GM21576 (cell line): ENCODE results near the gene IWS1.
"Not testable (repeated sequence)": the region's sequence is repeated elsewhere in the genome, so short reads cannot be mapped to it uniquely, and the experiment has no call there.

Experiments
- ATAC-seq: cut with Tn5 transposase; IDR thresholded peaks from one replicate; pipeline ENCODE4 v1.9.1; 2021; ENCODE audit warnings: mild to moderate bottlenecking, moderate library complexity; ENCODE audit not compliant: unreplicated experiment

IWS1 gene

GRCh38 chr2:127530245-127531140 lies 4.2 kb upstream of the IWS1 start:
- ATAC-seq, result no peak

GRCh38 chr2:127529416-127529815 lies 3.1 kb upstream of the IWS1 start:
- ATAC-seq, result not testable (repeated sequence)

- ATAC-seq, result no peak
Observed at GRCh38 chr2:127528487-127528886, 2.2 kb upstream of the IWS1 start.

GRCh38 chr2:127527001-127527804 lies 914 bp upstream of the IWS1 start:
- ATAC-seq, result peak; percentile 15

DNA sequence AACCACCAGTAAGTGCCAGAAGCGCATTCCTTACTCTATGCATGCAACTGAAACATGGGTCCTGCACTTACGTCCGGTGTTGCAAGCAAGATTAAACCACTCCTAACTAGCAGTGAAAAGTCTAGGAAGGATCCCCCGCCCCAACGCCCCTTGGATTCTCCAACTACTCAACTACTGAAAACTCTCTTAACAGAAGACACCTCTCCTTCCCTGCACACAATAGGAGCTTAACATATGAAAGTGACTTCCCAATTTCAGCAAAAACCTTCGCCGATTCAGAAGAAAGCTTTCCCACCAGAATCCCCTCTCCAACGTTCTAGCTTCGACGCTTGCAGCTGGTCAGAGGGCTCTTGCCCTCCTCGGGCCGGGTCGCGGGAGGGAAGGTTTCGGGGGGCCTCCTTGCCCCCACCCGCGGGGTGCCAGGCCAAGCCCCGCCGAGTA lies 578 bp downstream of the IWS1 start:
- no peak for ATAC-seq

DNA sequence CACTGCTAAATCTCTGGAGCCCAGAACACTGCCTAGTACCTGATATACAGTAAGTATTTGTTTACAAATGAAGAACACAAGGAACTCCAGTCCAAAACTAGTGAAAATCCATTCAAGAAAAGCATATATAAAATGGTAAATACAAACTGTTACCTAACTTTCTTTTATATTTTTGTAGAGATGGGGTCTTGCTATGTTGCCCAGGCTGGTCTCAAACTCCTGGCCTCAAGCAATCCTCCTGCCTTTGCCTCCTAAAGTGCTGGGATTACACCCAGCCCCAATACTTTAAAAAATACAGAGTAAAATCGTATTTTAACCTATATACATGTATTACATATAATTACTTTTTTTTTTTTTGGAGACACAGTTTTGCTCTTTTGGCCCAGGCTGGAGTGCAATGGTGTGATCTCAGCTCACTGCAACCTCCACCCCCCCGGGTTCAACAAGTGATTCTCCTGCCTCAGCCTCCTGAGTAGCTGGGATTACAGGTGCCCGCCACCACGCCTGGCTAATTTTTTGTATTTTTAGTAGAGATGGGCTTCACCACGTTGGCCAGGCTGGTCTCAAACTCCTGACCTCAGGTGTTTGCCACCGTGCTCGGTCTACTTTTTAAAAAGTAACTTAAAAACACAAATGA lies 2.0 kb downstream of the IWS1 start:
- ATAC-seq, result not testable (repeated sequence)

DNA sequence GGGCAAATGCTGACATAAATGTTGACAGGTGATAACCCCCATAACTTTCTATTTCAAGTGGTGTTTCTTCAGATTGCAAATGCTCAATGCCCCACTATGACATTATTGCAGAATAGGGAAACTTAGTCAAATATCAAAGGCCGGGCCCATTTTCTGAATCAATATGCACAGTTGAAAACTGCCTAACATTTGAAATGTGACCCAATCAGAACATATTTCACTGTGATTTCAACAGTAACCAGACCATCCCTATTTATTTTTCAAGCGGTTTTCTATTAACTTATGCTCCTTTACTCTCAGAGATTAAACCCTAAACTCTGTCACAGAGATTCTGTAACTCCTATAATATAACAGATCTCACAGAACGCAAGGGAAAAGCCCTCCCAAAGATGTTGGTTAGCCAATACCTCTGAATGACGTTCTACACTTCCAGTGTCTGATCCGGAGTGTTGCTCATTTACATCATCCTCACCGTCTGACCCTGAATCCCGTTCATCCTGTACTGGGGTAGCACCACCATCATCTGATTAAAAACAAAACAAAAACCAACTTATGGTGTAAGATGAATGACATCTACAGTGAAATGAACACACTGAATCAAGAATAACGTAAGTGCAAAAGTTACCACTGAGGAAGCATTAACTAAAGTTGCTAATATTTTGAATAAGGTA lies 2.9 kb downstream of the IWS1 start:
- ATAC-seq, result no peak

DNA sequence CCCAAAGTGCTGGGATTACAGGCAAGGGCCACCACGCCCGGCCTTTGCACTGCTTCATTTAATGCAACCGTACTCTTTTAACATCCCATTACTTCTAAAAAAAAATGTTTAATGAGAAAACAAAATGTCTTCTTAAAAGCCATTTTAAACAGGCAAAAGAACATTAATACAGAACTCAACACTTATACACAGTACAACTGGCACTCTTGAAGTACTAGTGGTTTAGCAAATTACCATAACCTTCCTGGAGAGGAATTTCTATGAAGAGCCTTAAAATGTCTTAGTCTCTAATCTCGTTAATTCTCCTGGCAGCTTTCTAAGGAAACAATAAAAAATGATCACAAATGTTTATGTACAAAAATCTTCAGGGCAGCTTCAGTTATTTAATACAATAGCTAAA lies 5.9 kb downstream of the IWS1 start:
- ATAC-seq, result no peak

GRCh38 chr2:127517465-127517864 lies 8.8 kb downstream of the IWS1 start:
- no peak for ATAC-seq

DNA sequence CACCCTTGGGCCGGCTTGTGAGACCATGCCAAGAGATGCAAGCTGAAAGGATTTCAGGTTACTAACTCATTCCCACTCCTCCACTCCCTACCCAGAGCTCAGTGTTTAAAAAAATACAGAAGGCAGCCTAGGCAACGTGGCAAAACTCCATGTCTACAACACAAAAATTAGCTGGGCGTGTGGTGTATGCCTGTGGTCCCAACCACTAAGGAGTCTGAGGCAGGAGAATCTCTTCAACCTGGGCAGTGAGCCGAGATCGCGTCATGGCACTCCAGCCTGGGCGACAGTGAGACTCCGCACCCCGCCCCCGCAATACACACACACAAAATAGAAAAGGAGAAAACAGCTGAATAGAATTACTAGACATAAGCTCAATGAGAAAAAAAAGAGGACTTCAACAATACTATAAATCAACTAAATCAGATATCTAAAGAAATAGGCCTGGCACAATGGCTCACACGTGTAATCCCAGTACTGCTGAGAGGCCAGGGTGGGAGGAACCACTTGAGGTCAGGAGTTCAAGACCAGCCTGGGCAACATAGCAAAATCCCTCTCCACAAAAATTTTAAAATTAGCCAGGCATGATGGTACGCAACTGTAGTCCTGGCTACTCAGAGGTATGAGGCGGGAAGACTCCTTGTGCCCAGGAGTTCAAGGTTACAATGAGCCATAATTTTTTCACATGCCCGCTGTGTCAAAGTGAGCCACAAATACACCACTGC lies 10.1 kb downstream of the IWS1 start:
- ATAC-seq, result no peak

DNA sequence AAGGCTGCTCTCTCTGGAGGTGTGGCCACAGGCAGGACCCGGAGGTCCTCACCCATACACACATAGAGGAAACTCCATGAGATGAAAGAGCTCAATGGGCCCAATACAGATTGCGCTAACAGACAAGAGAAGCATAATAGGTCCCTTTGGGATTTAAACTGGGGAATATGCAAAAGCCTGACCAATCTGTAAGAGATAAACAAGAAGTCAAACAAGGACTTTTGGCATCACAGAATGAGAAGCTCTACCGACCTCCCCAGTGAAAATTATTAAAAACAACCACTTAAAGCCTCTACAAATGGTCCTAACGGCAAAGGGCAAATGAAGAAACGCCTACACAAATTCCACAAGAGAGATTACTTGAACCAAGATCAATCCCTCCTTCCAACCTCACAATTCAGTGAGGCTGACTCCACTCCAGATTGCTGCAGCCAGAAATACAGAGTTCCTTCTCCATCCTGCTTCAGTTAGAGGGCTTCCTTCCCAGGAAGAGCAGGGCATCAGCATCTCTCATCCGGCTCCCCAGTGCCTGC lies 10.8 kb downstream of the IWS1 start:
- no peak for ATAC-seq

DNA sequence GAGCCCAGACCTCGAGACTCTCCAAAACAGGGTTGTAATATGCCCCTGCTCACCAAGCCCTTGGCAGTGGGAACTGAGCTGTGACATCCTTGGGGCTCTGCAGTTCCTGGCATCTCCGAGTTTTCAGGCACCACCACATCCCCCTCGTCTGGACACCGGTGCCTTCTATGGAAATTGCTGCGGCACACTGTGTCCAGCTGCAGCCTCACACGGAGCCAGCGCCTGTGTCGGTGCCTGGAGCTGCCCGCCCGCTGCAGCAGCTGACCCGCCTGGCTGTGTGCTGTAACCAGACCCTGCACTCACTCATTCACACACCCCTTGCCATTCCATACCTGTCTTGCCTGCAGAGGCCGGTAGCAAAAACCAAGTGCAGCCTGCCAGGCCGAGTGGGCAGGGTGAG lies 11.8 kb downstream of the IWS1 start:
- ATAC-seq, result no peak

GRCh38 chr2:127514076-127514475 lies 12.2 kb downstream of the IWS1 start:
- ATAC-seq, result no peak

GRCh38 chr2:127512362-127512761 lies 13.9 kb downstream of the IWS1 start:
- no peak for ATAC-seq

GRCh38 chr2:127511917-127512316 lies 14.4 kb downstream of the IWS1 start:
- no peak for ATAC-seq

- no peak for ATAC-seq
Observed at GRCh38 chr2:127511090-127511695, 15.1 kb downstream of the IWS1 start.

GRCh38 chr2:127510073-127510472 lies 16.2 kb downstream of the IWS1 start:
- no peak for ATAC-seq

DNA sequence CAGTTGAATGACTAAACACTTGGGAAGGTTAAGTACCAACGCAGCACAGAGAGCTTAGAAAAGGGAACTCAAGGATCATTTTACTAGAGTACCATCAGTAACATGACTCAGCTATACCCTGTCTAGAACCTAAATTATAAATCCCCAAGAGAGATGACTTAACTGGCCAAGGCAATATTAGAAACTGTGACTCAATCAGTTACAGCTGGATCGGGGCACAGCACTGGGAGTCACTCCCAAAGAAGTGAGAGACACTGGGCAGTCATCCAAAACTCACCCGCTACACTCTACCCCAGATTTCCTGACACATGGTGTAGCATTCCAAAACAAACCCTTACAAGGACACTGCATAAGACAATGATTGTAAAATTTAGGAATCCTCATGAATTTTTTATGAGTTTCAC lies 17.7 kb downstream of the IWS1 start:
- ATAC-seq, result no peak

- ATAC-seq, result no peak
Observed at GRCh38 chr2:127508023-127508630, 18.2 kb downstream of the IWS1 start.
